Ishikawa (cell line): ENCODE data around the gene HDAC5.

Experiments
- NFIC ChIP-seq: IDR thresholded peaks from 2 replicates; pipeline ENCODE4 v1.6.1; 2012
- TEAD4 ChIP-seq: IDR thresholded peaks from 2 replicates; pipeline ENCODE4 v1.6.1; 2012

DNA sequence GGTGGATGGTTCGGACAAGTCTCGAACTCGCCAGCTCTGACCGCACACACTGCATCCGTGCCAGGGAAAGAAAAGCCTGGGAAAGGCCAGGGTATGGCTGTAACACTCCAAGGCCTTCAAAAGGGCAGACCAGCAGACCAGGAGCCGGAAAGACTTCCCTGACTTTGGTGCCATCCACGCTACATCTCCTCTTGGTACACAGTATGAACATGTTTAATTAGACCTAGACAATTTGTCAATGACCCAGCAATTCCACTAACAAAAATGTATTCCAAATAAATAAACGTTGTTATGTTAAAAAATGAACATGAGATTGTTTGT lies 637 bp upstream of the HDAC5 start:
- TF ChIP-seq TEAD4 (no peak), NFIC (no peak)
